NCI-H82 treated with DMSO at 0.1 percent for 48 hours (cell line): Measurements from ENCODE around the gene METTL25.

Source experiments
- DNase-seq: peaks from one replicate; lab custom pipeline; 2025; ENCODE audit not compliant: unreplicated experiment; lab: John Stamatoyannopoulos, UW

The METTL25 gene

DNA sequence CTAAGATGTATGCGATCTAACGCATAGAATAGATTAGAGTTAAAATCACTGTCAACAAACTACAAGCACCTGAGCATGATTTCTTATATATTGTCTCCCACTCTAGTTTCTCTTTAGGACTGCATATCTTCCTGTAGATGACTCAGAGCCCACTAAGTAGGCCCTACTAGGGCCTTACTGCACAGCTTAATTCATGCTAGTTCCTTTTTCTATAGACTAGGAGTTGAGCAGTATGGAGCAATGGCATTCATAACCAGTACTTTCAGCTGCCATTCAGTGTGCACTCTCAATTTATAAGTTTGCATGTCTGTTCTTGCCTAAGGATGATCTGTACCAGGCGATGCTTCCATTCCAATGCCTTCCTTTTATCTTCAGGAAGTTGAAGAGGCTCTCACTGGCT is 103.5 kb downstream of the METTL25 start:
- DNase-seq: no peak

DNA sequence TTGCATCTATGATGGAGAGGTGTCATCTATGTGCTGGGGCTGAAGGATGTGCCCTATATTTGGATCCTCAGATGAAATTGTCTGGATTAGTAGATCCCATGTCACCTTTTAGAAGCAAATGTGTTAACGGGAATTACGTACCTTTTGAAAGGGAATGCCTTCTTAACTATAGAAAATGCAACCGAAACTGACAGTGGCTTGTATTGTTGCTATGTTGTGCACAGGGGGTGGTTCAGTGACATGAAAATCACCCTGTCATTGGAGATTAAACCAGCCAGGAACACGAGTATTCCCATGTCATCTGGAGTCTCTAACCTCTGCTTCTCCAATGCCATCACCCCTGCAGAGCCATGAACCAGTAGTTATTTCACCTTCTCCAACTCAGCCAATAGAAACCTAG is 110.2 kb downstream of the METTL25 start:
- no peak for DNase-seq

GRCh38 chr12:82470906-82471512 is 112.7 kb downstream of the METTL25 start:
- no peak for DNase-seq

- no peak for DNase-seq
Observed at GRCh38 chr12:82473111-82473754, 114.9 kb downstream of the METTL25 start.

DNA sequence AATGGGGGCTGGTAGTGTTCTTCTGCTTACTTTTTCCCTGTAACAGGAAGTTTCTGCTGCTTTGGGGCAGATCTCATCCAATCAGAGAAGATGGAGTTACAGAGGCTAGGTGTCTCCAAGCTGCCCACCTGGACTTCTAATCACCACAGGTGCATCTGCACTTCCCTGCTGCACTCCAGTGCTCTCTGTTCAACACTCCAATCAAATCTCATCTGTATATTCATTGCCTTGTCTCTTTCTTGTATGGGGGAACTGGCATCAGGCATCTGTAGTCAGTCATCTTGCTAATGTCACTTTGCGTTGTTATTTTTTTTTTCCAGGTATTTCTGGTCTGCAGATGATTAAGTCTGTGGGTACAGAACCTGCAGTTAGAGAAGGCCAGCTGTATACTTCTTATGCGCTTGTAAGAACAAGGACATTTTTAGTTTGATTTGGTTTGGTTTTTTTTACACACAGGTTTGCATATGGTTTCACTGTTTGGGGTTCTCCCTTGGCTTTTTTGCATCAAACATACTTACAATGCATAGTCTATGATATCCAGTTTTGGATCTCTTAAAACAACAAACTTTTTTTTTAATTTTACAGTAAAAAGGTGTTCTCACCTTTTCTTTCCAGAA is 116.0 kb downstream of the METTL25 start:
- no peak for DNase-seq

DNA sequence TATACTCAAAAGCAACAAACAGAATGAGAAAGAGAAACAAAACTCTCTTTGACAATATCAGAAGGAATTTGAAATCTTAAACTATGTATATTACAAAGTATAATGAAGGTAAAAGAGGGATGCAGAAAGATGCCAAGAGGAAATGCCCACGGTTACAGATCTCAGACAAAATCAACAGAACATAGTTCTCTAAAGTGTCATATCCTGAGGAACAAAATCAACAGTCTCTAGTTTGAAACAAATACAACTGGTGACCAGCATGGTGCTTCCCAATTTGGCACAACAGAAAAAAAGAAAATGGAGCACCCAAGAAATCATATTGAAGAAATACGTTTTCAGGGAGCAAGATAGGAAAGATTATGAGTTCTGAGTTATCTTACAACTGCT is 116.5 kb downstream of the METTL25 start:
- DNase-seq: no peak

DNA sequence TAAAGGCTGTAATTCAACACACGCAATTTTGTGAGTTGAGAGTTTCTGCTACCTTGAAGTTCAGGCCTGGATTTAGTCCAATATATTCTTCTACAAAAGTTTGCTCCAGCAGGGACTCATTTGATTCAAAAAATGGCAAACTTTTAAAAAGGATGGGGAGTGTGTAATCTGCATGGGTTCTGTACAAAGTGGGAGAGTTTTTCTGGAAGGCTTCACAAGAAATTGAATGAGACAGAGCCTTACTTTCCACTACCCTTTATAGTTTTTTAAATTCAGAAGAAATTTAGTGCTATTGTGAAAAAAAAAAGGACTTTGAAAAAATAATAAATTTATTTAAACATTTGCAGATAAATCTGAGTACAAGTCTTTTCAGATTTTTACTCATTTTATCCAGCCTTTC is 116.9 kb downstream of the METTL25 start:
- DNase-seq: no peak

DNA sequence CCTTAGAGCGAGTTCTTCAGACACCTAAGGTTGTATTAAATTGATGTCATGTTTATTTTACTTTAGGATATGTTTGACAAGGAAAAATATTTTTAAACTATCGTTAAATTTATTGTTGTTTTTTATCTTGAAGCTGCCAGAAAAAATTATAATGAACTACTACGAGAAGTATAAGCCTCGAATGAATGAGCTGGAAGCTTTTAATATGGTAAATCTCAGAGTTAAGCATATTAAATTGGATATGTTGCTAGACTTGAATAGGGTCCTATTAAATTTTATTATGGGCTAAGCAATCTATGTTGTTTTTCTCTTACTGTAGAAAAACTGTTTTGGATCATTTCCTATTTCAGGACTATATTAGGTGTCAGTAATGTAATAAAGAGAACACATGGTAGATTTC is 118.2 kb downstream of the METTL25 start:
- no peak for DNase-seq

- no peak for DNase-seq
Observed at GRCh38 chr12:82479511-82479910, 121.2 kb downstream of the METTL25 start.

- DNase-seq: no peak
Observed at GRCh38 chr12:82480606-82481005, 122.3 kb downstream of the METTL25 start.

DNA sequence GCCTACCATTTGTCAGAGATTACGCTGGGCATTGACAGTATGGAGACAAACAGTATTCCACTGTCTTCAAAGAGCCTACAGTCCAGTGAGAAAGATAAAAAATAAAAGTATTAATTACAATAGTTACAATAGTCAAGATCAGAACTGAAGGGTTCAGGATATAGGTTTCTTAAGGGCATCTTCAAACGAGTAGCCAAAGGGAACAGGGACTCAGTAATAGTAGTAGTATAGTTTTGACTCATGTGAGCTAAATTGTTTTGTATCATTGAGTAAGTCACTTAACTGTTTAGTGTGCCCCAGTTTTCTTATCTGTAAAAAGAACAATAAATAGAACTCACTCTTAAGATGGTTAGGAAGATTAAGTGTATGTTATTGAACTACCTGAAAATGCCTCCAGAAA is 123.6 kb downstream of the METTL25 start:
- no peak for DNase-seq

- no peak for DNase-seq
Observed at GRCh38 chr12:82486524-82487235, 128.4 kb downstream of the METTL25 start.

DNA sequence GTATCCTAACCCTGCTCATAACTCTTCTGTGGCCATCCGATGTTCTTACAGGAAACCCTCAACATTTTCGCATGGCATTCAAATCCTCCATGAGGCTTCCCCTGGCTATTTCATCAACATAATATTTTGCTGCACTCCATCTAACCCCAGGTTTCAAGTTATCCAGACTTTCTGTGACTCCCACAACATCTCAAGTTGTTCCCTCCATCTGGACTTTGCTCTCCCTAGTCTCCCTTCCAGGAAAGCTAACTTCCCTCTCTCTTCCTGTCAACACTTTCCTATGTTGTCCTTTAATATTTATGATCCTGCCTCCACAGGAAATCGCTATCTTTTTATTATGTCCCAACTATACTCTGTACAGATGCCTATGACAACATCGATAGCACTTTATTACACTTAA is 146.1 kb downstream of the METTL25 start:
- DNase-seq: no peak

DNA sequence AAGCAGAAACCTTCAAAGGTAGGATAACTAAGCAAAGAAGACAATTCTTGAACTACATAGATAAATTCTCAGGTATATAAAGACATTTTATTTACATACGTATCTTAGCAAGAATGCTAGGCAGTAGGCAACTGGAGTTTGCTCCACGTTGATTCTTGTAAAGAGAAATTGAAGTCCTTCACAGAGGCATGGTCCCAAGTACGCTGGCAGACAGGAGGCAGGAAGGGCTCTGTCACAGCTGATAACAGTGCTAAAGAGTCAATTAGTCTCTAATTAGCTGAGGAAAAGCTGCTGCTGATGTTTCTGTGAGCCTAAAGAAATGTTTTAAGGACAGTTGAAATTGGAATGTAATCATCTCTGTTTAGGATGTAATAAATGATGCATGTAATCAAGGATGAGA is 146.8 kb downstream of the METTL25 start:
- DNase-seq: no peak

DNA sequence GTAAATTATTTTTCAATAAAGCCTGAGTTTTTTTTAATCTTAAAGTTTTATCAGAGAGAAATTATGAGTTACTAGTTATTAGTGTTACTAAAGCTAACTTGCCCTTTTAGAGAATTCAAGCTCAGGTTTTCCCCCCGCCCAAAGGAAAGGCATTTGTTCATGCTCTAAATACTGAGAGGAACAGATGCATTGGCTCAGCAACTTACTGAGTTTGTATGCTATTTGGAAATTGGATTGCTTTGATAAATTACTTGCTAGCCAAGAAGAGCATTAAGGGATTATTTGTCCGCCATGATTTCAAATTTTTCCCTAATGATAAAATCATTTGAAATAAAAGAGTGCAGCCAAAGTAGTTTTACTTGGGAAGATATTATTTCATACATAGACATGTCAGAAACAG is 149.4 kb downstream of the METTL25 start:
- peak; percentile 86 for DNase-seq

DNA sequence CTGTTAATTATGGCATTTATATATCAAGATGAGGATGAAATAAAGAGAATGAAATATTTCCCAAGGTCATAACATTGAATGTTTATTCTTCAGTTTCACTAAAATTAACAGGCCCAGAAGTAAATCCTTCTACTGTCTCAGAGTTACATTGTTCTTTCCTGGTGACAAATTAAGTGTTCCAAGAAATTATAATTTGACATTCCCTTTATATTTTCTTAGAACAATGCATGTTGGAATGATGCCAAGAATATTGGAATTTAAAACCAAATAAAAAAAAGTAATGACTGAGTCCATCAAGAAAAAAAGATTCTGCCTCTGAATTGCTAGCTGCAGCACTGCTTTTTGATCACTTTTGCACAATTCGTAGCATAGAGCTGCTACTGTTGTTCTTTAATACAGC is 152.1 kb downstream of the METTL25 start:
- DNase-seq: no peak

- DNase-seq: no peak
Observed at GRCh38 chr12:82514880-82515279, 156.6 kb downstream of the METTL25 start.

GRCh38 chr12:82515652-82516051 is 157.3 kb downstream of the METTL25 start:
- no peak for DNase-seq

- no peak for DNase-seq
Observed at GRCh38 chr12:82517027-82517426, 158.7 kb downstream of the METTL25 start.

DNA sequence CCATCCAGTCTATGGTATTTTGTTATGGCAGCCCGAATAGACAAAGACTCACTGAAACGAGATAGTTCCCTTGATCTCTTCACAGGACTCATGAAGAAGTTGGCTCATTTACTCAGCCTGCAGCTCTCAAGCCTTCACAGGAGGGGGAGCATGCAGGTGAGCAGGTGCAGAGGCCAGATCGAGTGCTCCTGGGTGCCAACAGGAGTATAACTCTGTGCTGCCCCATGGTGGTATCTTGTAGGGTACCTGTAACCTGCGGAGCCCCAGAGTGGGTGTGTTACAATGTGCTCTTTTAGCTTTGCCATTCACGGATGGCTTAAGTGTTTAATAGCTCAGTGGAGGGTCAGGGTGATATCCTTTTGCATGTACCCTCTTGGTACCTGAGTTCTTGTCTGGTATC is 159.5 kb downstream of the METTL25 start:
- no peak for DNase-seq

GRCh38 chr12:82519510-82519909 is 161.2 kb downstream of the METTL25 start:
- no peak for DNase-seq

GRCh38 chr12:82522285-82522684 is 164.0 kb downstream of the METTL25 start:
- no peak for DNase-seq
